Activated CD4-positive, CD25-positive, alpha-beta regulatory T cell treated with anti-CD3 and anti-CD28 coated beads, Interleukin-2, amount 50 U/mL, for 24 hours (primary cell): ENCODE results near the gene CALN1.

ENCODE experiments used
- ATAC-seq, 2 donors: fragments of 150-1000 bp; cut with Tn5 transposase; one replicate each; pipeline ENCODE4 v1.10.0; 2021; ENCODE audit warnings: mild to moderate bottlenecking in 1 of 2, moderate library complexity in 1 of 2

Gene CALN1

GRCh38 chr7:72321637-72322036 is 90.5 kb downstream of the CALN1 start:
- ATAC-seq = no peak

DNA sequence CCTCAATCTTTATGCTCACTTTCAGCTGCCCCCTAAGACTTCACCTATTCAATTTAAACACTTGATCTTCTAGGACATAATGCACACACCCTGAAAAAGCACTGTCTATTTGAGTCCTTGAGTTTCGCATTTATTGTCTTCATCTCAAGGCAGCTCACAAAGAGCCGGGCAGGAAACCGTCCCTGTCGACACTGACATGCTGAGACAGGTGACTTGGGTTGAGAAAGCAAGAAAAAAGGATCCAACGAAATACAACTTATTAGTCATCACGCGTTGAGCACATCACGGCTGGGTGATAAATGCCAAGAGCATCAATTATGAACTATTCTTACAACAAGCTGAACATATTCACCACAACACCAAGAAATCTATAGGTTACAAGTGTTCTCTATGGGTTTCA is 91.1 kb downstream of the CALN1 start:
- no peak for ATAC-seq

- no peak for ATAC-seq
These were observed 94.8 kb downstream of the CALN1 start for GRCh38 chr7:72317341-72317740.

DNA sequence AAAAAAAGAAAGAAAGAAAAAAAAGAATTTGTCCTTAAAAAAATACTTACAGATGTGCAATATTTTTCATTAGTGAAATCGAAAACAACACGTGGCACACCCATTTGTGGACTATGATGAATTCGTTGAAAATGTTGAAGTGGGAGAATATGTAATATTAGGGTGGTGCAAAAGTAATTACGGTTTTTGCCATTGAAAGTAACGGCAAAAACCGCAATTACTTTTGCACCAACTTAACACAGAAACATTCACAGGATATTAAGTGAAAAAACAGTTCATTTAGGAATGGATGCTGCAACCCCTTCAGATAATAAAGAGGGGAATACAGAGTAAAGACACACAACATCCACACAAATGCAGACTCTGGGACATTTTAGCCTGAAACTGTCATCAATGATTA is 96.0 kb downstream of the CALN1 start:
- ATAC-seq = no peak

GRCh38 chr7:72313906-72314305 is 98.2 kb downstream of the CALN1 start:
- ATAC-seq = no peak

DNA sequence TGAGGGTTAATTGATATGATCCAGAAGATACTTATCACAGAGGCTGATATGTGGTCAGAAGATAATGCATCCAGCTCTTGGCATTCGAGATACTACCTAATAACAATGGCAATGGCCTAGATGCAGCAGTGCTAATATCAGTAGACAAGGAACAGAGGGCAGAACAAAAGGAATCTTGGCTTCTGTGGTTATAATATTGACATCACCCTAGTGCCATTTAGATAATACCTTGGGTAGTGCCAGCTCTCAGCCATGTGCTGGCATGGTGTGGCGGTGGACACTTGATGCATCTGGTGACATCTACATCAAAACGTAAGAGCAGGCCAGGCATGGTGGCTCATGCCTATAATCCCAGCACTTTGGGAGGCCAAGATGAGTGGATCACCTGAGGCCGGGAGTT is 101.8 kb downstream of the CALN1 start:
- ATAC-seq = no peak

- no peak for ATAC-seq
These were observed 102.7 kb downstream of the CALN1 start for GRCh38 chr7:72309476-72309875.

DNA sequence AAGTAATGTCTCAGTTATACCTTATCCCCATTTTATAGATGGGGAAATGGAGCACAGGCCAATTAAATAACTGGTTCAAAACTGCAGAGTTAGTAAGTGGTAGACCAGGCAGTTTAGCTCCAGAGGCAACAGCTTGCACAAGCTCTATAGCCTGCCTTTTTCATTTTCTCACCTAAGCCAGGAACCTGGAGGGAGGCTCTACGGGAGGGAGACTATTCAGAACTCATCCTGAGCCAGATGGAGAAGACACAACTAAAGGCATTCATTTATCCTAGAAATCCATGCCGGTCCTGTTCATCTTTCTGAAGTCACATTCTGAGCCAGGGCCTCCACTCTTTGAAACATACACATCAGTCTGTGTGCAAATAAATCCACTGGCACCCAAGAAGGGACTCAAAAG is 103.2 kb downstream of the CALN1 start:
- ATAC-seq = no peak

- ATAC-seq = no peak
These were observed 104.6 kb downstream of the CALN1 start for GRCh38 chr7:72307566-72307965.

DNA sequence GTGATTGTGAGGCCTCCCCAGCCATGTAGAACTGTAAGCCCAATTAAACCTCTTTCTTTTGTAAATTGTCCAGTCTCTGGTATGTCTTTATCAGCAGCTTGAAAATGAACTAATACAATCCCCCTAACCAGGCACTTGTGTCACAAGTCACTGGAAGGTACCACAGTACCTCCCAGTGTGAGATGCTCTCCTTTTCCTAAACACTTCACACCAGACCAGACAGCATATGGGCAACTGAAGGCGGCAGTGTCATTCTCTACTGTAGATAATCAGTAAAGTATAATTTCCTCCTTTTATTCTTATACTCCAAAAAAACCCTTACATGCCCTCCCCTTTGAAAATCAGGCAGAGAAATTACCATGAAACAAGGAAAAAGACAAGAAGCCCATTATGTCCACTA is 113.2 kb downstream of the CALN1 start:
- ATAC-seq = no peak

DNA sequence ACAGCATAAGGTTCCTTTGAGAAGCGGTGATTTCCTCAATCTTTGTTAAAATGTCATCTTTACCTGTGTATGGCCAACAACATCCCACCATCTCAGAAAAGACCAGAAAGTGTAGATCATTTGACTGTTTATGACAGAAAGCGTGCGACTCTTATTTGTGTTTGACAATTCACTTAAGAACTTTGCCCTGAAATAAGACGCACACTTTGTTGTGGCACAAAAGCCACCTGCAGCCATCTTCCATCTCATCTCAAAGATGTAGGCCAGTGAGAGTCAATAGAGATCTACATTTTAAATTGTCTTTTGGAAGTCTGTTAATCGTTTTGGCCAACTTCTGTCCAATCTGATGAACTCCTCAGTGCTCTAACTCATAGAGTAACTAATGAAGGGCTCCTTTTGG is 114.0 kb downstream of the CALN1 start:
- ATAC-seq = no peak

DNA sequence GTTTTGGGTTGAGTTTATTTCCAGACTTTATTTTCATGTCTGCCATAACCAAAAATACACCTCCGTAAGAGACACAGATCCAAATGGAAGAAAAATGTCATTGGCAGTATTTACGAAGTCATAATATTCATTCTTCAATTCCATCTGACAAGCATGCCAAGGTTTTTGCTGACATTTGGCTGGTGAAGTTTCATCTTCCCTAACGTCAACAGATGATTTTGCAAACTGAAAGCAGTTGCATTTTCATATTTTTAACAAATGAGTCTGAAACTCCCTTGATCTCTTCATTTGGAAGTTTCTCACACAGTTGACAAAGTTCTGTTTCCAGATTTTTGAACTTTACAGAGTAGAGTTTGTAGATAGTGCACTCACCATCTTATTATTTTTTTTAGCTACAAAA is 114.5 kb downstream of the CALN1 start:
- ATAC-seq = no peak

DNA sequence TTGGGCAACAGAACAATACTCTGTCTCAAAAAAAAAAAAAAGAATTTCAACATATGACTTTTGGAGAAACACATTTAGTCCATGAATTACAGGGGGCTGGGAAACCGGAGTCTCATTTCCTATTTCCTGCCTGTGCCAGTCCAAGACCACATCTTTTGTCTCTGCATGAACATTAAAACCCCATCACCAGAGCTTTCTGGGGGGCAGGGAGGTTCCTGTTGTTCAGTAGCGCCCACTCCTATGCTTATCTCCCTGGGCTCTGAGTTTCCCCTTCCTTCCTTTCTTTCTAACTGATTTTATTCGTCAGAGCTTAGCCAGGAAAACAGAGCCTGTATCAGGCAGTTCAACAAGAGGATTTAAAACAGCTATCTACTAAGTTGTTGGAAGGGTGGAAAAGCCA is 119.3 kb downstream of the CALN1 start:
- ATAC-seq = no peak

DNA sequence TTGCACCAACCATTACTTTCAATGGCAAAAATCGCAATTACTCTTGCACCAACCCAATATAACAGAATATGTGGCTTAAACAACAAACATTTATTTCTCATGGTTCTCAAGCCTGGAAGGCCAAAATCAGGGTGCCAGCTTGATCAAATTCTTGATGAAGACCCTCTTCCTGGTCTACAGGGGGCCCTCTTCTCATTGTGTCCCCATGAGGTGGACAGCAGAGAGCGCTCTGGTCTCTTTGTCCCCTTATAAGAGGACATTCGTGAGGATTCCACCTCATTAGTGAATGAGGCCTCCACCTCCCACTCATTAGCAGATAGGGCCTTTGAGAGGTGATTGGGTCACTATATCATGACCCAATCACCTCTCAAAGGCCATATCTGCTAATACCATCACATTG is 120.0 kb downstream of the CALN1 start:
- ATAC-seq = no peak

DNA sequence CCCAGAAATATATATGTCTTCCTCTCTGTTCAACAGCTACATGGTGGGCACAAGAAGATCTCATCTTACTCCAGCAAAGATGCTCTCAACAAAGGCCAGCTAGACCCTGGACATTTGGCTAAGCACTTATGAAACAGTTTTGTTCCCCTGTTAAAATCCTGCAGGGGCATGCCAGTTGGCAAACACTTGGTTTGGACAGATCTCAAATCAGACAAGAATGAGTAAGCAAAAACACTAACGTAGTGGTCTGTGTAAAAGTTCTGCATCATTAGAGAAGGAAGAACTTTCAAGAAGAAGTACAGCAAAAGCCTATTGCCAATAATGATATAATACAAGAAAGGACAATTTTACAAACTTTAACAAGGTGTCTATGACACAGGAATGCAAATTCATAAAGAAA is 125.6 kb downstream of the CALN1 start:
- no peak for ATAC-seq

DNA sequence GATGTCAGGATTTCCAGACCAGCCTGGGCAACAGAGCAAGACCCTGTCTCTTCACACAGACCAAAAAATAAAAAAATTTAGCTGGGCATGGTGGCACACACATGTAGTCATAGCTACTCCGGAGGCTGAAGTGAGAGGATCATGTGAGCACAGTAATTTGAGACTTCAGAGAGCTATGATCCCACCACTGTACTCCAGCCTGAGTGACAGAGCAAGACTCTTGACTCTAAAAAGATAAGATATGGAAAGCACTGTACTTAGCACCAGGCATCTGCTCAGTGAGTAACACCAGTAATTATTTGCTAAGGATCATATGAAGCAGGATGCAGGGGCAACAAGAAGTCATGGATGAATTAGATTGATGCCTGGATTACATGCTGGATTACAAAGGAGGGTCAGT is 128.8 kb downstream of the CALN1 start:
- no peak for ATAC-seq

DNA sequence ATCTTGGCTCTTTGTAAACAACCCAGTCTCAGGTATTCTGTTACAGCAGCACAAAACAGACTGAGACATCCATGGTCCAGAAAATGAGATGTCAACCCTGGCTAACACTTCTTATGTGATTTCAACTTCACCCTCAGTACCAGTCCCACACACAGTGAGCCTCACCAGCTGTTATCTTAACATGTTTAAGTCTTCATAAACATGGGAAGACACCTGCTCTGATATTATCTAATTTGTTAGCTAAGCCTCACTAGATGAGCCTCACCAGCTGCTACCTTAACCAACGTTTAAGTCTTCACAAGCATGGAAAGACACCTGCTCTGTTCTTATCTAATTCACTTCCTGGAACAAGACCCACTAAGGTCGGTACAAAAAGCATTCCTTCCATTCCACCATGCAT is 130.8 kb downstream of the CALN1 start:
- no peak for ATAC-seq

DNA sequence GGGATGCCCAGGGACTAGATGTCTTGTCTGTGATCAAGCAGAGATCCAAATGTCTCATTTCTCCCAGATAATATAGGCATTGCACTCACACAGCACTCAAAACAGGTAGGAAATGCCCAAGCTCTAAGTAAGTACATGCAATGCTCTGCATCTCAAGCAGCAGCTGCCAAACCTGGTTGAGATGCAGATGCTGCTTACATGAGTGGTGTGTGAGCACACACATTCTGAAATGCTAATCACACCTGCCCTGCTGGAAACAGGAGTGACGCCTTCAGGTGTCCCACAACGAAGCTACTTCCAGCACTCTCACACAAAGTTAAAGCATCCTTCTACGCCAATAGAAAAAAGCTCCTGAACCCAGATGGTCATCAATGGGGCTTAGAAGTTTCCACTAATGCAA is 132.9 kb downstream of the CALN1 start:
- ATAC-seq = no peak

DNA sequence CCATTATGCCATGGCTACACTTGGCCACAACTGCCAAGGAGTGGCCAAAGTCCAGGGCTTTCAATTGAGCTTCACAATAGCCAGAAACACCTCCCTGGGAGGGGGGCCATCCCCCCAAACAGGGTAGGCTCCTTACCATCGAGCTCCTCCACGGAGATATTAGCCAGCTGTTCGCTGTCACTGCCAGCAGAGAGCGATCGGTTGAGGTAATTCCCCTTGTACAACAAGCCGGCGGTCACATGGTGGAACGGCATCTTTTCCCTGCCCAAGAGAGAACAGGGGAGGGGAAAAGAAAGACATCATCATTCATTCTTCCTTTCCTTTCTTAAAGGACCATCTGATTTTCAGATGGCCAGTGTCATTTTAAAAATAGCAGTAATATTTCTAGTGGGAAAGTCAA is 133.6 kb downstream of the CALN1 start:
- ATAC-seq = no peak

DNA sequence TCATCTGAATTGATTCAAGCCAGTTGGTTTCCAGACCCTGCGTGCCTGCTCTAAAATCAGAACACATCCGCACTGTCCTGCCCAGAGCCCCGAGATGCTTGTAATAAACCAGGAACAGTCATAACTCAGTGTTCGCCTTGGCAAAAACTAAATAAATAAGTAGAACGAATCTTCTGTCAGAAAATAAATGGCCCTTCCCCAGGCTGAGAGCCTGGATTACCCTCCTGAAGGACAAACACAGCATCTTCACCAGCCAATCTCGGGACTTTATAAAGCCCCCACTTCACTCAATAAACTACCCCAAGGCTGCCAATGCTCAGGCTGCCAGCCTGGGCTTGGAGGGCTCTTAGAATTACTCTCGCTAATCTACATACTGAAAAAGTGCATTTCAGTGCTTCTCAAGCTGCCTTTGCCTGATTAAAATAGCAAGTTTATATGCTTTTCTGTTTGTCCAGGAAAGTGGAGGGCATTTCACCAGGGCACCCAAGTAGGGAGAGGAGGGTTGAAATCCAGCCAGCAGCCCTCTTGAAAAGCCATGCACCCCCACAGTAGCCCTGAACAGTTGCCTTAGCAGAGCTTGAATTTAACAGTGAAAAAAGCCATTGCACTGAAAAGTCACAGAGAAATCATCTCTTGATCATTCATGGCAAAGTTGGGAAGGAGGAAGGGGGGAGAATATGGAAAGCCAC is 136.6 kb downstream of the CALN1 start:
- no peak for ATAC-seq

DNA sequence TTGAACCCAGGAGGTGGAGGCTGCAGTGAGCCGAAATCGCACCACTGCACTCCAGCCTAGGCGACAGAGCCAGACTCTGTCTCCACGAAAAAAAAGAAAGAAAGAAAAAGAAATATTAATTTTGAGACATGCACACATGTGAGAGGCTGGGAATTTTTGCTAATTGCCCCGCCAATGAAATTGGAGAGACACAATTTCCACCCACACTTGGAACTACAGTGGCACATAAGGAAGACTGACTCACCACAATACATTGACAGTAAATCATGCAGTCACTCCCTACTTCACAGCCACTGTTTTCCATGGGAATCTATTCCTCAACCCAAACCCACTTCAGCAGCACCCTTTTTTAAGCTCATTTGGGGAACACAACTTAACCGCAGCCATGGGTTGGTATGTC is 139.7 kb downstream of the CALN1 start:
- no peak for ATAC-seq

GRCh38 chr7:72268796-72269195 is 143.3 kb downstream of the CALN1 start:
- no peak for ATAC-seq

- no peak for ATAC-seq
These were observed 144.0 kb downstream of the CALN1 start for GRCh38 chr7:72268090-72268489.

DNA sequence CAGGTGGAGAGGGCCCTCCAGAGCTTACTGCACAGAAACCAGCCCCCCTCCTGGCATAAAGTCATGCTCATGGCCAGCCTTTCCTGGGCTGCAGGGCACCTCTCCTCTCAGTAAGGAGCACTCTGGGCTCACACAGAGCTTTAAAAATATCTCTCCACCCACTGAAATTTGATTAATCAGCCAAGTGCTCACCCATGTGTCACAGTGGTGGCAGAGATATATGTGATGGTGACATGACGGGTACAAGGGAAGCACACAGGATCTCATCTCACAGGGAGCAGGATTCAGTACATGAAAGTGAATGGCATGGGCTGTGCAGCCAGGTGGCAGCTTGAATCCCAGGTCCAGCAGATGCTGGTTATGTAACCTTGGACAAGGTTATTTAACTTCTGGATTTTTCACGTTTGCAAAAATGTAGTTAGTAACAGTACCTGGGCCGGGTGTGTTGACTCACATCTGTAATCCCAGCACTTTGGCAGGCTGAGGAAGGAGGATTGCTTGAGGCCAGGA is 144.8 kb downstream of the CALN1 start:
- ATAC-seq = no peak

- ATAC-seq = no peak
These were observed 145.4 kb downstream of the CALN1 start for GRCh38 chr7:72266771-72267170.
